Smooth muscle cell (in vitro differentiated cells): ENCODE results near the gene APOL2. TPM values are rescaled to one million over a fixed set of nuclear protein-coding genes. Genes with fewer than 3 reads are reported as not detected.

Source experiments
- DNase-seq: peaks from one replicate; lab custom pipeline; 2025; ENCODE audit not compliant: unreplicated experiment; lab: John Stamatoyannopoulos, UW
- H2AFZ ChIP-seq: fragments of 200-600 bp; sonication (generic); 2 replicates; pipeline ENCODE4 v1.6.0; 2016; ENCODE audit warnings: antibody characterized with exemption, low read depth, mild to moderate bottlenecking
- H3F3A ChIP-seq: fragments of 200-600 bp; sonication (generic); 2 replicates; pipeline ENCODE4 v1.6.0; 2017; ENCODE audit warnings: antibody characterized with exemption, low read depth
- H3K27ac ChIP-seq: fragments of 200-600 bp; sonication (generic); 2 replicates; pipeline ENCODE4 v1.5.1; 2016; ENCODE audit warnings: low read depth, mild to moderate bottlenecking
- H3K27me3 ChIP-seq: fragments of 200-600 bp; sonication (generic); 2 replicates; pipeline ENCODE4 v1.6.1; 2016; ENCODE audit warnings: low read depth, mild to moderate bottlenecking
- H3K36me3 ChIP-seq: fragments of 200-600 bp; sonication (generic); 2 replicates; pipeline ENCODE4 v1.5.1; 2016; ENCODE audit warnings: low read depth
- H3K4me1 ChIP-seq: fragments of 200-600 bp; sonication (generic); 2 replicates; pipeline ENCODE4 v1.5.1; 2016; ENCODE audit warnings: low read depth
- H3K4me2 ChIP-seq: fragments of 200-600 bp; sonication (generic); 2 replicates; pipeline ENCODE4 v1.6.0; 2016; ENCODE audit warnings: mild to moderate bottlenecking
- H3K4me3 ChIP-seq: fragments of 200-600 bp; sonication (generic); 2 replicates; pipeline ENCODE4 v1.5.1; 2016; ENCODE audit warnings: mild to moderate bottlenecking
- H3K79me2 ChIP-seq: fragments of 200-600 bp; sonication (generic); 2 replicates; pipeline ENCODE4 v1.6.0; 2016; ENCODE audit warnings: low read depth, mild to moderate bottlenecking
- H3K9ac ChIP-seq: fragments of 200-600 bp; sonication (generic); 2 replicates; pipeline ENCODE4 v1.6.0; 2016; ENCODE audit warnings: low read depth
- H3K9me3 ChIP-seq: fragments of 200-600 bp; sonication (generic); replicated peaks from 2 replicates; pipeline ENCODE4 v1.5.1; 2016; ENCODE audit warnings: low read depth
- H4K20me1 ChIP-seq: fragments of 200-600 bp; sonication (generic); 2 replicates; pipeline ENCODE4 v1.6.0; 2016; ENCODE audit warnings: low read depth
- WGBS: methylation state at CpG from one replicate; pipeline ENCODE4 v1.1.7; 2016; ENCODE audit warnings: low lambda C conversion rate; 5-methylcytosine and 5-hydroxymethylcytosine counted together
- polyA plus RNA-seq: library from polyadenylated mRNA; unstranded; fragments of >200 nt; fragmentation: Nextera tagmentation; extraction: Ambion mirVana; gene quantifications from 2 replicates; pipeline ENCODE4 v1.2.1, GENCODE V29; 2016
- total RNA-seq: library from RNA; depleted of rRNA; stranded (reverse); fragments of >200 nt; gene quantifications from 2 replicates; pipeline ENCODE4 v1.2.3, GENCODE V29; 2014
- TF ChIP-seq, protein P1 (sequence below): fragments of 200-600 bp; sonication (generic); IDR thresholded peaks from 2 replicates; pipeline ENCODE4 v1.5.1; 2017; ENCODE audit warnings: borderline replicate concordance, mild to moderate bottlenecking, antibody characterized with exemption; ENCODE audit not compliant: insufficient read depth, poor library complexity, severe bottlenecking

APOL2 gene
- total and polyA plus RNA-seq, 2 experiments from 2014 or later, result 8.0 to 14.7 TPM

DNA sequence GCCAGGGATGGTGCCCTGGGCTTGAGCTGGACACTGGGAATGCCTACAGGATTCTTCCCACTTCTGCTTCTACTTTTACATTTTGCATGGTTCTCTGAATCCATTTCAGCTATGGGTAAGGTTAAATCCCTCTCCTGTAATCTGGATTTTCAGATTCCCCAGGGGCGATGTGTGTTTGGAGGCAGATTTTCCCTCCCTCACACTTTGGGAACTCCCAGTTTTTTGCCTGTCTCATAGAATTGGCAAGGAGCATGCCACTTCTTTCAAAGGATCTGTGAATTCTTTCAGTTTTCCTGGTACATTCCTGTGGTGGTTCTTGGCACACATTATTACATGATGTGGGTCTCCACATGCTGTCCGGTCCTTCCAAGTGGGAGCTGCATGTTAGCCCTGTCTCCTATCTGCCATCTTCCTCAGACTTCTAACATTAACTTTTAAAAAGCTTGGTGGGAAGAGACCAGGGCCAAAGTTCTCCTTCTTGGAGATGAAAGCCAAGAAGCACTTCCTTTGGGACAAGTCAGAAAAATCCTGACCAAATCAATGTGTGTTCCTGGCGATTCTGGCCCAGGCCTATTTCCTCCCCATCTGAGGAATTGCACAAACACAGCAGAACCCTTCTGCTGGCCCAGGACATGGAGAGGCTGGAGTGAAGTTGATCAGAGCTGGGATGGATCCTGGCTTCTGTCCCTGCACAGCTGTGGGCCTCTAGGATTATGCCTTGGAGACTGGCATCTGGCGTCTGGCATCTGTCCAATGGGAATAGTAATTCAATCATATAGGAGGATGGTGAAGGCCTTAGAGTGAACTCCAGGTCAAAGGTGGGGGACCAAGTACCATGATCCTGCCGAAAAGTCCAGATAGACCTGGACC, 5.4 kb upstream of the APOL2 start:
- Histone ChIP-seq H3K9ac (no peak overlapping the region), H3K27me3 (no peaks in the 10 kb centered on the region), H3K27ac (no peak overlapping the region), H3K4me3 (no peak overlapping the region), H3K36me3 (no peaks in the 10 kb centered on the region), H3F3A (no peaks in the 10 kb centered on the region), H4K20me1 (no peaks in the 10 kb centered on the region), H3K4me2 (no peak overlapping the region), H3K79me2 (no peaks in the 10 kb centered on the region), H3K9me3 (no peaks in the 10 kb centered on the region), H2AFZ (no peak overlapping the region), H3K4me1 (no peaks in the 10 kb centered on the region)
- TF ChIP-seq, protein P1, sequence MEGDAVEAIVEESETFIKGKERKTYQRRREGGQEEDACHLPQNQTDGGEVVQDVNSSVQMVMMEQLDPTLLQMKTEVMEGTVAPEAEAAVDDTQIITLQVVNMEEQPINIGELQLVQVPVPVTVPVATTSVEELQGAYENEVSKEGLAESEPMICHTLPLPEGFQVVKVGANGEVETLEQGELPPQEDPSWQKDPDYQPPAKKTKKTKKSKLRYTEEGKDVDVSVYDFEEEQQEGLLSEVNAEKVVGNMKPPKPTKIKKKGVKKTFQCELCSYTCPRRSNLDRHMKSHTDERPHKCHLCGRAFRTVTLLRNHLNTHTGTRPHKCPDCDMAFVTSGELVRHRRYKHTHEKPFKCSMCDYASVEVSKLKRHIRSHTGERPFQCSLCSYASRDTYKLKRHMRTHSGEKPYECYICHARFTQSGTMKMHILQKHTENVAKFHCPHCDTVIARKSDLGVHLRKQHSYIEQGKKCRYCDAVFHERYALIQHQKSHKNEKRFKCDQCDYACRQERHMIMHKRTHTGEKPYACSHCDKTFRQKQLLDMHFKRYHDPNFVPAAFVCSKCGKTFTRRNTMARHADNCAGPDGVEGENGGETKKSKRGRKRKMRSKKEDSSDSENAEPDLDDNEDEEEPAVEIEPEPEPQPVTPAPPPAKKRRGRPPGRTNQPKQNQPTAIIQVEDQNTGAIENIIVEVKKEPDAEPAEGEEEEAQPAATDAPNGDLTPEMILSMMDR, result no peak
- no peak for DNase-seq
- WGBS, result 92% methylated on average over 5 of the region's 5 CpGs

DNA sequence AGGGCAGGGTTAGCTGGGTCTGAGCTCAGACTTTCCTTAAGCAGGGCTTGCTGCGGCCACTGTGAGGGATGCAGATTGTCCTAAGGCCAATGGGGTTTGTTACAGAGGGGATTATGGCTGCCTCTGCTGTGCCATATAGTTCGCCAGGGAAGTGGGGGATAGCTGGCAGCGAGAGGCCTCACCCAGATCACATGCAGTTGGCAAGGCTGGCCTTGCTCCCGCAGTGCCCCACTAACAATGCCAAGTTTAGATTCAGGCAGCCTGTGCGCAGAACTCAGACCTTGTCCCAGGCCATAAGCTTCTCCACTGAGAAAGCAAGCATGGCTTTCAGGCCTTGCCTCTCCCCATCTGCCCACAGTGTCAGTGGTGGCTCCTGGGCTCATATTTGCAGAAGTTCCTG, 4.7 kb upstream of the APOL2 start:
- Histone ChIP-seq H4K20me1 (no peaks in the 10 kb centered on the region), H3K9me3 (no peaks in the 10 kb centered on the region), H3K79me2 (no peaks in the 10 kb centered on the region), H2AFZ (no peak overlapping the region), H3K4me3 (no peak overlapping the region), H3K36me3 (no peaks in the 10 kb centered on the region), H3K9ac (no peak overlapping the region), H3K27me3 (no peaks in the 10 kb centered on the region), H3F3A (no peaks in the 10 kb centered on the region), H3K4me2 (no peak overlapping the region), H3K27ac (no peak overlapping the region), H3K4me1 (no peaks in the 10 kb centered on the region)
- DNase-seq, result no peak
- TF ChIP-seq, protein P1, result no peak
- whole genome bisulfite sequencing, result 97% methylated on average over 5 of the region's 5 CpGs

DNA sequence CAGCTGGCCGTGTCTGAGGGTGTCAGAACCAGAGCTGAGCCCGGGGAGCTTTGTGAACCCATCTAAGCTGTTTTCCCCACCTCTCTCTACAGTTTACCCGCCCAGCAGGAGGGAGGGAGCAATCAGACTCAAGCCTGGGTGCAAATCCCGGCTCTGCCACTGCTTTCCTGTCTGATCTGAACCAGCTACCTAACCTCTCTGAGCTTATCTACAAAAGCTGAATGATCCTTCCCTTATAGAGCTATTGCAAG, 252 bp downstream of the APOL2 start:
- Histone ChIP-seq H4K20me1 (peaks cover 5% of the 10 kb centered on the region), H2AFZ (no peak overlapping the region), H3K9ac (peak overlapping the region; percentile 61), H3K4me3 (peak overlapping the region; percentile 62), H3K36me3 (no peaks in the 10 kb centered on the region), H3K79me2 (peaks cover 6% of the 10 kb centered on the region), H3F3A (no peaks in the 10 kb centered on the region), H3K9me3 (no peaks in the 10 kb centered on the region), H3K4me2 (peak overlapping the region; percentile 86), H3K4me1 (no peaks in the 10 kb centered on the region), H3K27ac (peak overlapping the region; percentile 61), H3K27me3 (no peaks in the 10 kb centered on the region)
- DNase-seq, result no peak
- TF ChIP-seq, protein P1, result no peak
- 40% methylated on average over 4 of the region's 4 CpGs for WGBS
